ENCODE measurements around the gene NR2C2.
"Not testable (repeated sequence)": the region's sequence is repeated elsewhere in the genome, so short reads cannot be mapped to it uniquely, and the experiment has no call there.

The NR2C2 gene

GRCh38 chr3:14962762-14963161, 15.4 kb downstream of the NR2C2 start:
- DNase-seq: no peak

DNA sequence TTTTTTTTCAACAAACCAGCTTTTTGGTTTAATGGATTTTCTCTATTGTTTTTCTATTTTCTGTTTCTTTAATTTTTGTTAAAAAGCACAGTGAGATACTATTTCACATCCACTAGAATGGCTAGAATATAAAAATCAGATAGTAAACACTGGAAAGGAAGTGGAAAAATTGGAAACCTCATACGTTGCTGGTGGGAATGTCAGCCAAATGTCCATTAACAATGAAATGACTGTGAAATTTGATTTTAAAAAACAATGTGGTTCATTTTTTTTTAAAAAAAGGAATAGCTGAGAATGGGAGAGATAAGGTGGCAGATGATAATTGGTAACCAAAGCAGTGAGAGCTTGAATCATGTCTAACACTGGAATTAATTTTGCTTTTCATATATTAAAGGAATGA, 19.9 kb downstream of the NR2C2 start:
- DNase-seq: no peak

DNA sequence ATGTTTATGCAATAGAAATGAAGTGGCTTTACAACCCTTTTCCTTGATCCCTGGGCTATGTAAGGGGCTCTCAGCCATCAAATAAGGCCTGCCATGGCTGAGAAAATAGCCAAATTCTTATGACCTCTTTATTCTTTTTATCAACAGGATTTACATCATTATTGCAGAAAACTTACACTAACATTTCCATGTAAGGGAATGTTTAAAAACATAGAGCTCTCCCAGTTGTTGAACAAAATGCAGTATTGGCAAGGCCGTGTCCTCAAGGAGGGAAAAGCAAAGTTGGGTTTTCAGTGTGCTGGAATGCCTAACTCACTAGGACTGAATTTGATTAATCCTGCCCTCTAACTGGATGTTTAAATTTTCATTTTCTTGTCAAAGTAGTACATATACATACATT, 22.3 kb downstream of the NR2C2 start:
- no peak for DNase-seq

DNA sequence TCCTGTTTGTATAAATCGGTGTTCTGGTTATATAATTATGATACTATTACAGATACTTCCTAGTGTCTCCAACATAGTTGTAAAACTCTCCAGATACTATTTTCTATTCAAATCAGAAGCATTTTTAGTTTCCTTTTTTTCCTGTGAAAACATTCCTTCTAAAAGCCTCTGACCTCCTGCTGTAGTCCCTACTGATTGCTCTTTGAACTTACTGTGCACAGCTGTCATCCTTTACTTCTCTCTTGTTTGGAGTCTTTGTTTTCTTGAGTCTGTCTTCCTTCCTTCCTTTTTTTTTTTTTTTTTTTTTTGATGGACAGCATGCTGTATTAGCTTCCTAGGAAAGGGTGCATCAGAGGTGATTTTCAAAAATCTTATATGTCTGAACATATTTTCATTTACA, 28.9 kb downstream of the NR2C2 start:
- DNase-seq: no peak

DNA sequence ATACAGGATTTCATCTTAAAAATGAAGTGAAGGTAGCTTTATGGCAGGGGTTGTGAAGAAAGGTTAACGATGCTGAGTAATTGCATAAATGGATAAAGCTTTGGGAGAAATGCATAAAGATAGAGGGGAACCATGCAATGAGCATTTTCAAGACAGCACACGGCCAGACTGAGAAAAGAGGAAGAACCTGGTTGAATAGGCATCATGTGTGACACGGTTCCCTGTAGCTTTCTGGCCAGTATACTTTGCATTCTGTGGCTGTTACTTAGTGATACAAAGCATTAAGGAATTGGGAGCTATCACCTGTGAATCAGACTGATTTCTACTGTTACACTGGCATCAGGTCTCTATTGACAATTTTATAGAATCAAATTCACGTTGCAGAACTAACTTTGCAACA, 33.3 kb downstream of the NR2C2 start:
- no peak for DNase-seq

DNA sequence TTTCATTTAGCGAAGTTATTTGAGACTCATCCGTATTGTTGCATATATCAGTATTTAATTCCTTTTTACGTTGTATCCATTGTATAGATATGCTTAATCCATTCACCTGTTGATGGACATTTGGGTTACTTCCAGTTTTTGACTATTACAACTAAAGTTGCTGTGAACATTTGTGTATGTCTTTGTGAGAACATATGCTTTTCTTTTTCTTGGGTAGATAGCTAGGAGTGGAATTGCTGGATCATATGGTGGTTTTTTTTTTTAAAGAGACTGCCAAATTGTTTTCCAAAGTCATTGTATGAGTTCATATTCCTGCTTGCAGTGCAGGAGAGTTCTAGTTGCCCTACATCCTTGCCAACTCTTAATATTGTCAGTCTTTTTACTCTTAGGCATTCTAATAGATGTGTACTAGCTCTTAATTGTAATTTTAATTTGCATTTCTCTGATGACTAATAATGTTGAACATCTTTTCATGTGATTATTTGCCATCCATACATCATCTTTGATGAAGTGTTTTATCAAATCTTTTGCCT, 37.3 kb downstream of the NR2C2 start:
- DNase-seq: no peak

GRCh38 chr3:14988988-14989394, 41.6 kb downstream of the NR2C2 start:
- no peak for DNase-seq

DNA sequence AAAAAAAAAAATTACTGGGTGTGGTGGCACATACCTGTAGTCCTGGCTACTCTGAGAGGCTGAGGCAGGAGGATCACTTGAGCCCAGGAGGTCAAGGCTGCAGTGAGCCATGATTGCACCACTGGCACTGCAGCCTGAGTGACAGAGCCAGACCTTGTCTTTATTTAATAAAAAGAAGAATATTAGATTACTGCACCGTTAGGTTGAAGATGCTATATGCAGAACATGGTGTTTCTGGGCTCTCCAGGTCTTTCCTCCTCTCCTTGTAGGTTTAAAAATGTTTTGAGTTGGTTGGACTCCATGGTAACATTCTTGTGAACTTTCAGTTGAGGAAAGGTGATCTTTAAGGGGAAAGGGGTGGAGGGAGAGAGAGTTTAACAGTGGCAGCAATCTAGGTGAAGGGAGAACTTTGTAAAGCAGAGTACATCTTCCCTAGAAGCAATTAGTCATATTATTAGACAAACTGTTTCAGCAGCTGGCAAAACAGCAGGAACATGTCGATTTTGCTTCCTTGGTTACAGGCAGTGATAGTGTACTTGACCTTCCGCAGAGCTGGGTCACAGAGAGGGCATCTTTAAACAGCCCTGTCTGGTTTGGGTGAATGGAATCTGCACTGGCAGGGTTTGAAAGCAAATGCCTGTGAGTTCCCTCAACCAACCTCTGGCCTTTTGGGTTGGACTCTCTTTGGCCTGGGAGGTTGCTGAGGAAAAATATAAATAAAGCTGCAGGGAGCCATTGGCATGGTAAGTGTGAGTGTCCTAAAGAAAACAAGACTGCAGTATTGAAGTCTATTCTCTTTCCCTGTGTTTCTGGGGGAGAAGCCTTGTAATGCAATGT, 42.8 kb downstream of the NR2C2 start:
- no peak for DNase-seq

GRCh38 chr3:14990780-14991148, 43.4 kb downstream of the NR2C2 start:
- no peak for DNase-seq

- no peak for DNase-seq
These were observed 43.9 kb downstream of the NR2C2 start for GRCh38 chr3:14991151-14991742.

DNA sequence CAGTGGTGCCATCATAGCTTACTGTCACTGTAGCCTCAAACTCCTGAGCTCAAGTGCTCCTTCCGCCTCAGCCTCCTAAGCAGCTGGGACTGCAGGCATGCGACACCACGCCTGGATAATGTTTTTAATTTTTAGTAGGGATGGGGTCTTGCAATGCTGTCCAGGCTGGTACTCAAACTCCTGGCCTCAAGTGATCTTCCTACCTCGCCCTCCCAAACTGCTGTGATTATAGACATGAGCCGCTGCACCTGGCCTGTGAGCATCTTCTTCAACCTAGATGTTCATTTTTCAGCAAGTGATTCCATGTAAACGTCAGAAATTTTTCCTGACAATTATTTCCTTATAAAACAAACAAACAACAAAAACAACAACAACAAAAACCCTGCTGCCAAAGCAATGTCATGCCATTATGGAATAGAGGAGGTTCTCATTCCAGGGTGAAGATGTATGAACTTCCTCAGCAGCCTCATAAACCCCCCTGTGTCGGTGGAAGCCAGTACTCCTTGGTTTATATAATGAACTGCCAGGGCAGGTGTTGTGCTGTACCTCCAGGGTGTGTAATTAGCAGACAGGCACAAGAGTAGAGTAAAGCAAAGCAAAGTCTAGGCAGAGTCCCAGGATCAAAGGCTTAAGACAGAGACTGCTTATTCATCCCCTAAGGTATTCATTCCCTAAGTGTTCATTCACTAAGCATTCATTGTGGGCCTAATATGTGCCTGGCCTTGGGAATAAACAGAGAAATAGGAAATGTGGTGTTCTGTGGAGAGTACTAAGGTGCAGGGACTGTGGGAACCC, 44.6 kb downstream of the NR2C2 start:
- DNase-seq: no peak

DNA sequence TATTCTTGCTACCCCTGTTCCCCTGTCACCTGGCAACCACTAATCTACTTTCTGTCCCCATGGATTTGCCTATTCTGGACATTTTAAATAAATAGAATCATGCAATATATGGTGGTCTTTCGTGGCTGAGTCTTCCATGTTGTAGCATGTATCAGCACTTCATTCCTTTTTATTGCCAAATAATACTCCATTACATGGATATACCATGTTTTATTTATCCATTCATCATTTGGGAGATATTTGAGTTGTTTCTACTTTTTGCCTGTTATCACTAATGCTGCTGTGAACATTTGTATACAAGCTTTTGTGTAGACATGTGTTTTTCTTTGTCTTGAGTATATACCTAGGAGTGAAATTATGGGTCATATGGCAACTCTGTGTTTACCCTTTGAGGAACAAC, 50.6 kb downstream of the NR2C2 start:
- no peak for DNase-seq

GRCh38 chr3:14999182-14999581, 51.8 kb downstream of the NR2C2 start:
- DNase-seq: not testable (repeated sequence)

DNA sequence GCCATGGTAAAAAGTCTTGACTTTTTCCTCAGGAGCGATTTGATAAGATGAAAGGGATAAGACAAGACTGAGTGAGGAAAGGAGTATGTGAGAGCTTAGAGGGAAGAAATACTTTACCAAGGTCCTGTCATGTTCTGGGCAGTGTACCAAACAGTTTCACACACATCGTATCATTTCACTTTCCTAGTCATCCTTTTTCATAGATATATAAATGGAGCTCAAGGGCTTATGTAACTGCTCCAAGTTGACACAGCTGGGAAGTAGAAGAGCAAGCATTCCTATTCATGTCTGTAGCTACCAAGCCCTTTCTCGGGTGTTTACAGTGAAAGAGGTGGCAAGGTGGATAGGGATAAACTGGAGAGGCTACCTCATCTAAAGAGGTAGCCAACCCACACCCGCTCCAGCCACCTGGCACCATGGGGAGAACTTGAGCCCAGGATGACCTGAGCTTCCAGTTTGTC, 60.3 kb downstream of the NR2C2 start:
- no peak for DNase-seq

DNA sequence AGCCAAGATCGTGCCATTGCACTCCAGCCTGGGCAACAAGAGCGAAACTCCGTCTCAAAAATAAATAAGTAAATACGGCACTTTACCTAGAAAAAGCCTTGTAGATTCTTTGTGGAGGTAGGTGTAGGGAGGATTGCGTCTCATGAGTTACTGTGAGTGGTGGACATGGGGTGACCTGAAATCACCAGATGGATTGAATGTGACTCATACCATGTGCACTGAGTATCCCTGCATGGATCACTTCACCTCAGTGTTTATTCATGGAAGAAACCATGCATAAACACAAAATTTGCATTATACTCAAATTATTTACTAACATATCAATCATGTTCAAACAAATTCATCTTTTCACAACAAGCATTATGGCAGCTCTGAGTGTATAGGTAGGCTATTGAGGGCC, 61.8 kb downstream of the NR2C2 start:
- no peak for DNase-seq

DNA sequence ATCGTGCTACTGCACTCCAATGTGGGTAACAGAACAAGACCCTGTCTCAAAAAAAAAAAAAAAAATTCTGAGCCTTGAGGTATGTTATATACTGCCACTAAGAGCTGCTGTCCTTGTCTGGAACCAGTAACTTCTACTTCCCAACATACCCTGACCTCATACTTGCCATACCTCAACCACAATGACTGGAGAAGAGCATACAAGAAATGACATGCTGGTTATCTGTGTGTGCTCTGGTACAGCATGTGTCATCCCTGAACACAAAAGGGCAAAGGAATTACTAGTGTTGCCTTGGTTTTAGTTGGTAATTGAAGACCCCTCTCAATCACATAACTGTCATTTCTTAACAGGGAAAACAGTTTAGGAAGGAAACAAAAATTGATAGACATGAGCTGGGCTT, 63.3 kb downstream of the NR2C2 start:
- DNase-seq: no peak

DNA sequence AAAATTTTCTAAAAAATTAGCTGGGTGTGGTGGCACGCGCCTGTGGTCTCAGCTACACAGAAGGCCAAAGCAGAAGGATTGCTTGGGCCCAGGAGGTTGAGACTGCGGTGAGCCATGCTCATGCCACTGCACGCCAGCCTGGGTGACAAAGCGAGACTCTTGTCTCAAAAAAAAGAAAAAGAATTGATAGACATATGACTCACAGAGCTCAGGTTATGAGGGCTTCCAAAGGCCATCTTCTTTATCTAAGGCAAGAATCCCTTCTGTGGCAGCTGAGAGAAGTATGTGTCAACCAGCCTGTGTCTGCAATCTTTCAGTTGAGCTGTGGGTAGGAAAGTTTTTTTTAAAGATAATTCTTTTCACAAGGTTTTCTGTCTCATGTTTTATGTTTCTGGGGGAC, 63.8 kb downstream of the NR2C2 start:
- DNase-seq: no peak

- DNase-seq: no peak
These were observed 67.4 kb downstream of the NR2C2 start for GRCh38 chr3:15014606-15015328.

DNA sequence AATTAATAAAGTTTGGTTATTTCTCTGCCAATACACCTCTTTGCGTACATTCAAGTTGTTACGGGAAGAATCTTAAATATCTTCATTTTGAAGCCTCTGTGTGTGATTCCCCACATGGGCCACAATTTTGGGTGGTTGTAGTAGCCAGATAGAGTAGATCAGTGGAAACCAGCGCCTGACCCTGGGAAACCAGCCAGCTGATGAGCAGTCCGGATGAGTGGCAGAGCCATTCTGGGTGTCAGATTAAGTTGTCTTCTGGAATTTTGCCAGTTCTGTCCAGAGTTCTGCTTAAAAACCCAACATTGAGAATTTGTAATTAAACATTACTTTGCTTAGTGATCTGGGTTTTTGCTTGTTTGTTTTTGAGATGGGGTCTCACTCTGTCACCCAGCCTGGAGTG, 68.1 kb downstream of the NR2C2 start:
- DNase-seq: no peak

DNA sequence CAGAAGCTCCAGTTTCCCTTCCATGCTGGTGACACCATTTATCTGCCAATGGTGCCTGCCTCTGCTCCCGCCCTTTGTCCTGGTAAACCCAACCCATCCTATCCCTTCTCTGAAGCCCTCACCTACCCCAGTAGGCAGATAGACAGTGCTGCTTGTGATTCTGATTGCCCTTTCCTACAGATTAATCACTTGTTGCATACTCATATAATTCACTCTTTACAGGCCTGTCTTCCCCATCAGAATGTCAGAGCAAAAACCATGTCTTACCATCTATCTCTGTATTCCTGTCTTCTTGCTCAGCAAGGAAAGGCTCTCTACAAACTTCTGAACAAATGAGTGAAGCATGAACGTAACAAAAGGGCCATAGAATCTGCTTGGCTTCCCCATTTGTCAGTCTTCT, 69.8 kb downstream of the NR2C2 start:
- DNase-seq: no peak

- DNase-seq: no peak
These were observed 75.9 kb downstream of the NR2C2 start for GRCh38 chr3:15023249-15023648.

DNA sequence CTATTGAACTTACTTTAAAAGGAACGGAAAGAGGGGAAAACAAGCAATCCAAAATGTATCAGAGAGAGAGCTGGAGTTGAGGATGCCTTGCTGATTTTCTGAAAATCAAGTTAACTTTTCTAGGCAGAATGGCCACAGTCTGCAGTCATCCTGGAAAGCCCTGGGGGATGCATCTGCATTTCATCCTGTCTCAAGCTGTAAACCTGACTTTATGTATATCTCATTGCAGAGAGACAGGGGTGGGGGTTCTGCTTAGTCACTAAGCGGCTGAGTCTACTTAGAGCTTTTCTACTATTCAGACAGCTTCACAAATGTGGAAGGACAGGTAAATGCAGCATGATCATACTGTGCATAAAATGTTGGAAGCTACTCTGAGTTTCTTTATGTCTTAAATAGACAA, 76.3 kb downstream of the NR2C2 start:
- no peak for DNase-seq

DNA sequence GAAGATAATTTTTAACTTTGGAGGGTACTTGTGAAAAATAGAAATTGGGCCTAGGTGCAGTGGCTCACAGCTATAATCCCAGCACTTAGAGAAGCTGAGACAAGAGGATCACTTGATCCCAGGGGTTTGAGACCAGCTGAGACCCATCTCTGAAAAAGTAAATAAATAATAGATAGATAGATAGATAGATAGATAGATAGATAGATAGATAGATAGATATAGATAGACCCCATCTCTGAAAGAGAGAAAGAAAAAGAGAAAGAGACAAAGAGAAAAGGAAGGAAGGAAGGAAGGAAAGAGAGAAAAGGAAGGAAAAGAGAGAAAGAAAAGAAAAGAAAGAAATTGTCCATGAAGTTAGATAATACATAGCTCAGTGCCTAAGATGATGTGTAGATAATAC, 82.2 kb downstream of the NR2C2 start:
- DNase-seq: no peak

Data from effector CD4-positive, alpha-beta T cell (primary cell).